HUES48 (cell line): ENCODE measurements around the gene THOP1.

Experiments
- H3K27ac ChIP-seq: one replicate; pipeline ENCODE4 v1.7.0; 2013; ENCODE audit warnings: low read depth, low read length, inconsistent platforms
- H3K27me3 ChIP-seq: 2 replicates; pipeline ENCODE4 v1.6.1; 2013; ENCODE audit warnings: mild to moderate bottlenecking, low read length; ENCODE audit not compliant: control insufficient read depth, insufficient read depth
- H3K36me3 ChIP-seq: 2 replicates; pipeline ENCODE4 v1.6.1; 2013; ENCODE audit warnings: low read length; ENCODE audit not compliant: control insufficient read depth, insufficient read depth
- H3K4me1 ChIP-seq: 2 replicates; pipeline ENCODE4 v1.6.1; 2013; ENCODE audit warnings: mild to moderate bottlenecking, low read length; ENCODE audit not compliant: control insufficient read depth, insufficient read depth
- H3K4me3 ChIP-seq: 2 replicates; pipeline ENCODE4 v1.5.1; 2013; ENCODE audit warnings: mild to moderate bottlenecking, low read depth, low read length
- H3K9ac ChIP-seq: 2 replicates; pipeline ENCODE4 v1.6.1; 2013; ENCODE audit warnings: mild to moderate bottlenecking, low read depth, low read length, moderate library complexity
- H3K9me3 ChIP-seq: 2 replicates; pipeline ENCODE4 v1.6.1; 2013; ENCODE audit warnings: low read length; ENCODE audit not compliant: control insufficient read depth, insufficient read depth

THOP1 gene

GRCh38 chr19:2774953-2775555 lies 10.2 kb upstream of the THOP1 start:
- Histone ChIP-seq H3K4me3 (no peak overlapping the region), H3K9ac (no peak overlapping the region), H3K9me3 (no peaks in the 10 kb centered on the region), H3K4me1 (no peaks in the 10 kb centered on the region), H3K36me3 (peaks cover 18% of the 10 kb centered on the region), H3K27ac (no peak overlapping the region), H3K27me3 (no peaks in the 10 kb centered on the region)

GRCh38 chr19:2775556-2776430 lies 9.5 kb upstream of the THOP1 start:
- no peak overlapping the region for H3K9ac ChIP-seq
- H3K4me3 ChIP-seq = no peak overlapping the region
- no peaks in the 10 kb centered on the region for H3K27me3 ChIP-seq
- H3K36me3 ChIP-seq = peaks cover 12% of the 10 kb centered on the region
- no peaks in the 10 kb centered on the region for H3K4me1 ChIP-seq
- H3K27ac ChIP-seq = no peak overlapping the region
- H3K9me3 ChIP-seq = no peaks in the 10 kb centered on the region

- Histone ChIP-seq H3K27ac (no peak overlapping the region), H3K36me3 (peaks cover 11% of the 10 kb centered on the region), H3K9ac (no peak overlapping the region), H3K9me3 (no peaks in the 10 kb centered on the region), H3K4me3 (no peak overlapping the region), H3K4me1 (no peaks in the 10 kb centered on the region), H3K27me3 (no peaks in the 10 kb centered on the region)
These were observed 7.2 kb upstream of the THOP1 start for GRCh38 chr19:2777952-2778683.

- H3K36me3 ChIP-seq = peaks cover 11% of the 10 kb centered on the region
- H3K4me1 ChIP-seq = no peaks in the 10 kb centered on the region
- no peak overlapping the region for H3K4me3 ChIP-seq
- no peaks in the 10 kb centered on the region for H3K27me3 ChIP-seq
- H3K9ac ChIP-seq = no peak overlapping the region
- no peaks in the 10 kb centered on the region for H3K9me3 ChIP-seq
- no peak overlapping the region for H3K27ac ChIP-seq
These were observed 6.1 kb upstream of the THOP1 start for GRCh38 chr19:2779121-2779740.

DNA sequence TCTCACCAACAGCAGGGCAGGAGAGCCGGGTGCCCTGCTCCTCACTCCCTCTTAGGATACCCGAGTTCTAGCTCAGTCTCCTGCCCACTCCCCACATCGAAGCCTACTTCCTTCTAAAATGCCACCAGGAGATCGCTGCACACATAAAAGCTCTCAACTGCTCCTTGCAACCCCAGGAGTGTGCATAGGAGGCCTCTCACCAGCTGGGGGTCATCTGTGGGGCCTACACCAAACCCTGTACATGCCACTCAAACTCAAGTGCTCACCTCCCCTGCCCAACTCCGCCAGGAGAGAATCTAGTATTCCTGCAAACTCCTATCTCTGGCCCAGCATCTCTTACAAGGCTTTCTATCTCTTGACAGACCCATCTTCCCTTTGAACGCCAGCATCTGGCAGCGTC lies 5.0 kb upstream of the THOP1 start:
- no peaks in the 10 kb centered on the region for H3K4me1 ChIP-seq
- H3K27ac ChIP-seq = no peak overlapping the region
- H3K9ac ChIP-seq = no peak overlapping the region
- H3K27me3 ChIP-seq = no peaks in the 10 kb centered on the region
- H3K9me3 ChIP-seq = no peaks in the 10 kb centered on the region
- no peak overlapping the region for H3K4me3 ChIP-seq
- H3K36me3 ChIP-seq = peaks cover 11% of the 10 kb centered on the region

DNA sequence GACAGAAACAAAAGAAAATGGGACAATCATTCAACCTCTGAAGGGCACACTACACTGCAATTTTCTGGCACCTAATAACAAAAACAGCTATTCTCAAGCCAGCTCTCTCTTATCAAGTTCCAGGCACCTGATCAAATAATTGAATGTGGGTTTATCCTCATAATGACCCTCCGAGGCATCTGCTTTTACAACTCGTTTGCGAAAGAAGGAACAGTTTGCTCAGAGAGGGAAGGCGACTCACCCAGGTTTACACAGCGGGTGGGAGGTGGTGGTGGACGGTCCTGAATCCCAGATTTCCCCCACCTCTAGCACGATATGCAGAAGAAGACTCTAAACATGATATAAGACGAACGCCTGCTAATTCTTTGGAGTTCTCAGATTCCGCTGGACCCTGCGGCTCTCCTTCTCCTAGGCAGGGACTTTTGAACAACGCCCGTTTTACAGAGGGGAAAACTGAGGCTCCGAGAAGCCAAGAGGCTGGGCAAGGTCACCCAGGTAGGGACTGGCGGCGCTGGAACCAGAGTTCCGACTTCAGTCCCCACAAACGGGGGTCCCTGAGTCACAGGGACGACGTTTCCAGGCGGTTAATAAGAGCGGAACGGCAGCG lies 2.9 kb upstream of the THOP1 start:
- no peaks in the 10 kb centered on the region for H3K9me3 ChIP-seq

DNA sequence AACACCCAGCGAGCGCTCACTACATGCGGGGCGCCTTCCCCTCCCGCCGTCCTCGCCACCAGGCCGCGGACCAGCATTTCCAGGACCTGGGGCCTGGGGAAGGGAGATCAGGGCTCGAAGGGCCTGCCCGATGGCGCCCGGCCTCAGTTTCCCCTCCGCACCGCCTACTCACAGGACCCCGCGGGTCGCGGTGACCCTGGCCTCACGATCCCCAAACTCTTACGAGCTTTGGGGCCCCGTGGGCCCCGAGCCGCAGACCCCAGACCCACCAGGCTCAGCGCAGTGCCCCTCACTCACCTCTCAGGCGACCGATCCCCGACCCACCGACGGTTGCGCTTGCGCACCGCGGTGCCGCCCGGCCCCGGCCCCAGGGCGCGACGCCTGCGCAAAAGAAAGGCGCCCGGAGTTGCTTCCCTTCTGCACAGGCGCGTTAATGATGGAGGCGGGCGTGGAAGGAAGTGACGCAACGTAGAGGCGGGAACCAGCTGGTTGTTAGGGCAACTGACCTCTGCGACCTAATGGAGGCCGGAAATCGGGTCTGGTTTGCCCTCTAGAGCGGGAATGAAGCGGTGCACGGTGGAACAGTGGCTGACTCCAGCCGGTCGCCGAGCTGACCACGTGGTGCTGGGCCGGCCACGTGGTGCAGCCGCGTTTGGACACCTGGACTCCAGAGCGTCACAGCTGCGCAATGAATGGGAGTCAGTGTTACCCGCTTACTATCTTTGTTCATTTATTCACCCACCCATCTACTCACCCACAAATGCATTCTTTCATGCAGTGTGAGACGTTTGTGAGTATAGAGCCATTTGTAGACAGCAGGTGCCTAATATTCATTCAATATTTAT lies 2.1 kb upstream of the THOP1 start, which contains the start of gene SGTA:
SGTA (minus strand) TSS at position 338 of the 845 bp plus-strand sequence. CDS start 14,205 bp downstream, outside the sequence.
- H3K9ac ChIP-seq = peak within 1 kb of the TSS; percentile 83
- peak within 1 kb of the TSS; percentile 73 for H3K27ac ChIP-seq
- no peaks in the 10 kb centered on the region for H3K27me3 ChIP-seq
- peaks cover 16% of the 10 kb centered on the region for H3K36me3 ChIP-seq
- H3K4me3 ChIP-seq = peak within 1 kb of the TSS; percentile 96
- H3K9me3 ChIP-seq = no peaks in the 10 kb centered on the region
- H3K4me1 ChIP-seq = no peaks in the 10 kb centered on the region

More for the DNA sequence above, 2.9 kb upstream of the THOP1 start:
- Histone ChIP-seq H3K36me3 (peaks cover 12% of the 10 kb centered on the region), H3K9ac (peak overlapping the region; percentile 83), H3K4me1 (no peaks in the 10 kb centered on the region), H3K27me3 (no peaks in the 10 kb centered on the region), H3K27ac (peak overlapping the region; percentile 73), H3K4me3 (peak overlapping the region; percentile 96)

GRCh38 chr19:2783781-2784145 lies 1.5 kb upstream of the THOP1 start:
- 0 out of 2 replicates have a peak overlapping the region, but pooled peaks have one; percentile 21 for H3K9ac ChIP-seq
- no peaks in the 10 kb centered on the region for H3K9me3 ChIP-seq
- peak overlapping the region; percentile 38; the same call in 1 of the 2 replicates for H3K4me3 ChIP-seq
- no peaks in the 10 kb centered on the region for H3K4me1 ChIP-seq
- no peaks in the 10 kb centered on the region for H3K27me3 ChIP-seq
- H3K27ac ChIP-seq = no peak overlapping the region
- H3K36me3 ChIP-seq = peaks cover 17% of the 10 kb centered on the region

DNA sequence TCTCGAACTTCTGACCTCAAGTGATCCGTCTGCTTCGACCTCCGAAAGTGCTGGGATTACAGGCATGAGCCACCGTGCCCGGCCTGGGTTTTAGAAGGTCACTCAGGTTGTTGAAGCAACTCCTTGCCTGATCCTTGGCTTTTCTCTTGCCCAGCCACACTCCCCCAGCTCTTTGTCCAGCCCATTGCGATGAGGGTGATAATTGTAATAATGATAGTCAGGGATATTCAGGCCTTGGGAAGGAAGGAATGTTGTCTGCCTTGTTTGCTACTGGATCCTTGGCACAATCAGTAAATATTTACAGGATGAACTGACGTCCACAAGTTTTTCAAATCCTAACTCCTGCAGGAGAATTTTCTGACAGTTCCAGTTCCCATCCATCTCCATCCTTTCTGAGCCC lies 1.8 kb downstream of the THOP1 start:
- Histone ChIP-seq H3K4me3 (no peak overlapping the region), H3K4me1 (no peaks in the 10 kb centered on the region)

GRCh38 chr19:2788237-2788636 lies 2.9 kb downstream of the THOP1 start:
- Histone ChIP-seq H3K4me1 (no peaks in the 10 kb centered on the region), H3K27ac (no peak overlapping the region), H3K9me3 (no peaks in the 10 kb centered on the region), H3K9ac (no peak overlapping the region), H3K4me3 (no peak overlapping the region), H3K36me3 (peaks cover 47% of the 10 kb centered on the region), H3K27me3 (no peaks in the 10 kb centered on the region)

More for the DNA sequence above, 1.8 kb downstream of the THOP1 start:
- no peak overlapping the region for H3K27ac ChIP-seq
- no peaks in the 10 kb centered on the region for H3K27me3 ChIP-seq
- H3K9me3 ChIP-seq = no peaks in the 10 kb centered on the region
- no peak overlapping the region for H3K9ac ChIP-seq
- peaks cover 35% of the 10 kb centered on the region for H3K36me3 ChIP-seq
